GM19239 (cell line): ENCODE results near the gene HYAL3.

ENCODE experiments used
- DNase-seq: peaks from one replicate; pipeline ENCODE4 v3.0.0; 2011; ENCODE audit warnings: low spot score; ENCODE audit not compliant: insufficient read length
- FAIRE-seq: peaks from 2 replicates; lab custom pipeline; 2011; peaks lifted over from hg19 to GRCh38; lab: Jason Lieb, UNC

The HYAL3 gene

GRCh38 chr3:50331364-50331907 lies 32.2 kb upstream of the HYAL3 start:
- no peak for DNase-seq
- FAIRE-seq, result no peak

- no peak for FAIRE-seq
Observed at GRCh38 chr3:50330330-50330729, 31.1 kb upstream of the HYAL3 start.

GRCh38 chr3:50327943-50328691 lies 28.9 kb upstream of the HYAL3 start, which contains the start of gene TUSC2:
TUSC2 (minus strand) TSS chr3:50328223; CDS start chr3:50328099, 124 bp downstream.
- FAIRE-seq (peak; percentile 99), DNase-seq (peak; percentile 94)

More at GRCh38 chr3:50330330-50330729, 31.1 kb upstream of the HYAL3 start:
- no peak for DNase-seq

- no peak for DNase-seq
- peak; percentile 18 for FAIRE-seq
Observed at GRCh38 chr3:50327129-50327528, 27.9 kb upstream of the HYAL3 start.

- DNase-seq (no peak), FAIRE-seq (no peak)
Observed at GRCh38 chr3:50326182-50326541, 27.0 kb upstream of the HYAL3 start.

GRCh38 chr3:50325497-50326181 lies 26.4 kb upstream of the HYAL3 start:
- DNase-seq, result no peak
- FAIRE-seq, result no peak

- no peak for DNase-seq
Observed at GRCh38 chr3:50325113-50325480, 25.9 kb upstream of the HYAL3 start.

GRCh38 chr3:50324351-50325112 lies 25.3 kb upstream of the HYAL3 start:
- FAIRE-seq (peak; percentile 81), DNase-seq (no peak)

More at GRCh38 chr3:50325113-50325480, 25.9 kb upstream of the HYAL3 start:
- FAIRE-seq, result no peak

- DNase-seq, result no peak
- FAIRE-seq, result no peak
Observed at GRCh38 chr3:50323614-50324199, 24.5 kb upstream of the HYAL3 start.

GRCh38 chr3:50323092-50323600 lies 23.9 kb upstream of the HYAL3 start:
- FAIRE-seq, result no peak
- no peak for DNase-seq

- no peak for DNase-seq
- no peak for FAIRE-seq
Observed at GRCh38 chr3:50322386-50323091, 23.3 kb upstream of the HYAL3 start, which contains the start of gene HYAL2. HYAL2 (minus strand) TSS chr3:50322745; CDS start chr3:50320489, 2,256 bp downstream.

- no peak for FAIRE-seq
- no peak for DNase-seq
Observed at GRCh38 chr3:50322115-50322385, 22.8 kb upstream of the HYAL3 start.

GRCh38 chr3:50321336-50322114 lies 22.3 kb upstream of the HYAL3 start:
- DNase-seq (peak; percentile 90), FAIRE-seq (peak; percentile 93)

GRCh38 chr3:50320853-50321335 lies 21.7 kb upstream of the HYAL3 start:
- no peak for DNase-seq
- no peak for FAIRE-seq

GRCh38 chr3:50319894-50320625 lies 20.9 kb upstream of the HYAL3 start:
- no peak for DNase-seq
- FAIRE-seq, result no peak

- FAIRE-seq, result no peak
- no peak for DNase-seq
Observed at GRCh38 chr3:50319181-50319893, 20.1 kb upstream of the HYAL3 start.

GRCh38 chr3:50318615-50319014 lies 19.4 kb upstream of the HYAL3 start:
- FAIRE-seq, result no peak
- DNase-seq, result no peak
